Measurements from ENCODE around the gene ARPC1B. TPM values are rescaled to one million over a fixed set of nuclear protein-coding genes. Genes with fewer than 3 reads are reported as not detected.
"Not testable (repeated sequence)": the region's sequence is repeated elsewhere in the genome, so short reads cannot be mapped to it uniquely, and the experiment has no call there.

The ARPC1B gene
- total RNA-seq (2014; rRNA removed; shearing (Covaris generic)) = 40.9 and 42.2 TPM in 2 replicates

- DNase-seq = peak; percentile 51 to 67
- Histone ChIP-seq H3K4me3 (peak within 1 kb of the TSS; percentile 91), H3K27me3 (no peaks in the 10 kb centered on the region), H3K9me3 (replicated peaks) (no peaks in the 10 kb centered on the region), H3K36me3 (no peaks in the 10 kb centered on the region; the same call in 1 of the 2 replicates), H3K27ac (peak within 1 kb of the TSS; percentile 25; the same call in 1 of the 2 replicates), H3K4me1 (no peaks in the 10 kb centered on the region)
These were observed at the start of gene ARPC1B for GRCh38 chr7:99374111-99375064. TSS of gene ARPC1B (plus strand) at chr7:99374730. CDS start at chr7:99385715, 10,985 bp downstream.

GRCh38 chr7:99325001-99325493 lies 49.5 kb upstream of the ARPC1B start:
- Histone ChIP-seq H3K4me1 (peaks cover 3% of the 10 kb centered on the region; the same call in 1 of the 2 replicates), H3K36me3 (no peaks in the 10 kb centered on the region), H3K9me3 (replicated peaks) (no peaks in the 10 kb centered on the region), H3K4me3 (peak overlapping the region; percentile 91), H3K27ac (peak overlapping the region; percentile 52), H3K27me3 (no peaks in the 10 kb centered on the region)
- DNase-seq = peak in 1 of 2 experiments; percentile 21

GRCh38 chr7:99325592-99326407 lies 48.7 kb upstream of the ARPC1B start, which contains the start of gene ARPC1A:
TSS of gene ARPC1A (plus strand) at chr7:99325898. CDS start at chr7:99333354, 7,456 bp downstream.
- H3K9me3 ChIP-seq (replicated peaks) = no peaks in the 10 kb centered on the region
- peak; percentile 92 to 95 for DNase-seq
- H3K36me3 ChIP-seq = no peaks in the 10 kb centered on the region
- peak within 1 kb of the TSS; percentile 91 for H3K4me3 ChIP-seq
- peaks cover 3% of the 10 kb centered on the region; the same call in 1 of the 2 replicates for H3K4me1 ChIP-seq
- no peaks in the 10 kb centered on the region for H3K27me3 ChIP-seq
- peak within 1 kb of the TSS; percentile 52 for H3K27ac ChIP-seq

- H3K36me3 ChIP-seq = no peaks in the 10 kb centered on the region
- H3K27me3 ChIP-seq = no peaks in the 10 kb centered on the region
- DNase-seq = peak in 1 of 2 experiments; percentile 9
- peak overlapping the region; percentile 52; the same call in 1 of the 2 replicates for H3K27ac ChIP-seq
- H3K4me3 ChIP-seq = peak overlapping the region; percentile 91
- H3K9me3 ChIP-seq (replicated peaks) = no peaks in the 10 kb centered on the region
- peaks cover 3% of the 10 kb centered on the region; the same call in 1 of the 2 replicates for H3K4me1 ChIP-seq
These were observed 48.1 kb upstream of the ARPC1B start for GRCh38 chr7:99326408-99326782.

DNA sequence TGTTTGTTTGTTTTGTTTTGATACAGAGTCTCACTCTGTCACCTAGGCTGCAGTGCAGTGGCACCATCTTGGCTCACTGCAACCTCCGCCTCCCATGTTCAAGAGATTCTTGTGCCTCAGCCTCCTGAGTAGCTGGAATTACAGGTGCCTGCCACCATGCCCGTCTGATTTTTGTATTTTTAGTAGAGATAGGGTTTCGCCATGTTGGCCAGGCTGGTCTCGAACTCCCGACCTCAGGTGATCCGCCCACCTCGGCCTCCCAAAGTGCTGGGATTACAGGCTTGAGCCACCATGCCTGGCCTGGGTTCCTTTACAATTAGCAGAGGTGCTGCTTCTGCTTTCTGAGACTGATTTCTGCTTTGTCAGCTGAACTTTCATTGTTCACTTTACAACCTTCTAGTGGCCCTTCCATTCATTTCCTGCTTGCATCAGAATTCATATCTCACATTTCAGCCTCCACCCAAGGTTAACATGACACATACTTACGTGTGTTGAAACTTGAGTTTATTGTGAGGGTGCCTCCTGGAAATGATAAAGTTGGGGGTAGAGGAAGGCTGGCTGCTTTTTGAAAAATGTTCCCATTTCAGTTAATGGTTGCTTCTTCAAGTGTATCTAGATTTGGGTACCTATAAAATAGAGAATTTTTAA lies 44.1 kb upstream of the ARPC1B start:
- H3K4me1 ChIP-seq; DNase-seq; H3K4me3 ChIP-seq; H3K9me3 ChIP-seq (replicated peaks); H3K27me3 ChIP-seq; H3K27ac ChIP-seq: not testable (repeated sequence)
- peaks cover 19% of the 10 kb centered on the region for H3K36me3 ChIP-seq

DNA sequence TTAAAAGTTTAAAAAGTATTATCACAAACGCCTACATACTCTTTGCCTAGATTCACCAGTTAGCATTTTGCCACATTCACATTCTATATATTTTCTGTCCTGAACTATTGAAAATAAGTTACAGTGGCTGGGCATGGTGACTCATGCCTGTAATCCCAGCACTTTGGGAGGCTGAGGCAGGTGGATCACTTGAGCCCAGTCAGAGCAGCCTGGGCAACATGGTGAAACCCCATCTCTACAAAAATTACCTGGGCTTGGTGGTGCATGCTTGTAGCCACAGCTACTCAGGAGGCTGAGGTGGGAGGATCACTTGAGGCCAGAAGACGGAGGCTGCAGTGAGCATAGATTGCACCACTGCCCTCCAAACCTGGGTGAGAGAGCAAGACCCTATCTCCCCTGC lies 43.5 kb upstream of the ARPC1B start:
- no peak for DNase-seq
- Histone ChIP-seq H3K4me1 (peaks cover 3% of the 10 kb centered on the region; the same call in 1 of the 2 replicates), H3K27me3 (no peaks in the 10 kb centered on the region), H3K27ac (no peak overlapping the region), H3K36me3 (peaks cover 22% of the 10 kb centered on the region), H3K4me3 (no peak overlapping the region), H3K9me3 (replicated peaks) (no peaks in the 10 kb centered on the region)

DNA sequence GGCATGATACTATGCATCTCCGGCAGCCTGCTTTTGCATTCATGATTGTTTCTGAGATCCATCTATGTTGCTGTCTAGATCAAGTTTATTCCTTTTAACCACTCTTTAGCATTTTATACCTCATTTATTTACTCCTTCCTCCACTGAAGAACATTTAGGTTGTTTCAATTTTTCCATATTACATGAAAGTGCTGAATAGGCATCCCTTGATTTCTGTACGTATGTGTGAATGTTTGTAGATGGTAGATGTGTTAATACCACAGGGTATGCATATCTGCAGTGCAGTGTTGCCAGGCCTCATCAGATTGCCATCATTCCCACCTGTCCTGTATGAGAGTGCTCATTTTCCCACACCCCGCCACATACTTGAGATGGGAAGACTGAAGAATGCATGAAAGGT lies 34.9 kb upstream of the ARPC1B start:
- Histone ChIP-seq H3K27ac (no peak overlapping the region), H3K36me3 (peaks cover 77% of the 10 kb centered on the region)

GRCh38 chr7:99340659-99341058 lies 33.9 kb upstream of the ARPC1B start:
- Histone ChIP-seq H3K4me1 (no peaks in the 10 kb centered on the region), H3K27ac (no peak overlapping the region), H3K9me3 (replicated peaks) (no peaks in the 10 kb centered on the region), H3K4me3 (no peak overlapping the region), H3K27me3 (no peaks in the 10 kb centered on the region), H3K36me3 (peaks cover 80% of the 10 kb centered on the region)
- no peak for DNase-seq

More for the DNA sequence above, 34.9 kb upstream of the ARPC1B start:
- DNase-seq = no peak
- H3K4me1 ChIP-seq = no peaks in the 10 kb centered on the region
- H3K4me3 ChIP-seq = no peak overlapping the region
- H3K9me3 ChIP-seq (replicated peaks) = no peaks in the 10 kb centered on the region
- H3K27me3 ChIP-seq = no peaks in the 10 kb centered on the region

DNA sequence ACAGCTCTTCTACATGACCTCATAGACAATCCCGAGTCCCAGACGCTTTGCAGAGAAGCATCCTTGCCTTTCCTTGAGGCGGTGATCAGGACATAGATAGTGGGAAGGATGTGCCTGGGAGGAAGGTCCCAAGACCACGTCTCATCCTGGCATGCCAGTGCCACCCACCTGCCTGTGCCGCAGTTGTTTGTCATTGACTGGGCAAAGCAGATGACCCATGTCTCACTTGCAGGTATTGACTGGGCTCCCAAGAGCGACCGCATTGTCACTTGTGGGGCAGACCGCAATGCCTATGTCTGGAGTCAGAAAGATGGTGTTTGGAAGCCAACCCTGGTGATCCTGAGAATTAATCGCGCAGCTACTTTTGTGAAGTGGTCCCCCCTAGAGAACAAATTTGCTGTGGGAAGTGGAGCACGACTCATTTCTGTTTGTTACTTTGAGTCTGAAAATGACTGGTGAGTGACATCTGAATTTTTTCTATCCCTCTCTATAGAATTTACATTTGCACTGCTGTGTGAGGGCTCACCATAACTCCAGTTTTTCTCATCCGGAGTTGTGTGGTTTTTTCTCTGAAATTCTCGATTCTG lies 30.4 kb upstream of the ARPC1B start:
- Histone ChIP-seq H3K9me3 (replicated peaks) (no peaks in the 10 kb centered on the region), H3K4me1 (no peaks in the 10 kb centered on the region), H3K4me3 (no peak overlapping the region), H3K27me3 (no peaks in the 10 kb centered on the region), H3K36me3 (peaks cover 78% of the 10 kb centered on the region), H3K27ac (no peak overlapping the region)
- no peak for DNase-seq

GRCh38 chr7:99350641-99351040 lies 23.9 kb upstream of the ARPC1B start:
- H3K4me3 ChIP-seq; H3K4me1 ChIP-seq; H3K9me3 ChIP-seq (replicated peaks); H3K27ac ChIP-seq; H3K27me3 ChIP-seq; DNase-seq: not testable (repeated sequence)
- peaks cover 79% of the 10 kb centered on the region for H3K36me3 ChIP-seq

GRCh38 chr7:99352247-99352646 lies 22.3 kb upstream of the ARPC1B start:
- no peaks in the 10 kb centered on the region for H3K9me3 ChIP-seq (replicated peaks)
- H3K4me3 ChIP-seq = no peak overlapping the region
- H3K36me3 ChIP-seq = peaks cover 76% of the 10 kb centered on the region
- no peaks in the 10 kb centered on the region for H3K4me1 ChIP-seq
- no peak for DNase-seq
- H3K27ac ChIP-seq = no peak overlapping the region
- no peaks in the 10 kb centered on the region for H3K27me3 ChIP-seq

DNA sequence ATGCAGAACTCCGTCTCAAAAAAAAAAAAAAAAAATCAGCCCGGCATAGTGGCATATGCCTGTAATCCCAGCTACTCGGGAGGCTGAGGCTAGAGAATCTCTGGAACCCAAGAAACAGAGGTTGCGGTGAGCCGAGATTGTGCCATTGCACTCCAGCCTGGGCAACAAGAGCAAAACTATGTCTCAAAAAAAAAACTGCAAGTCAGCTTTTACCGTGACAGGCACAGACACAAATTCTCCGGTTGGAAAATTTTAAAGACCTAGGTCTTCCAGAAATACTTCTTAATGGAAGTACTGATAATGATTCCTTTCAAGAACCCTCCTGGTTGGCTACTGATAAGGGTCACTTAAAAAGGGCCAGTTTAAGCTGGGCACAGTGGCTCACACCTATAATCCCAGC lies 19.4 kb upstream of the ARPC1B start:
- H3K27ac ChIP-seq = no peak overlapping the region
- peaks cover 75% of the 10 kb centered on the region for H3K36me3 ChIP-seq
- DNase-seq = no peak

DNA sequence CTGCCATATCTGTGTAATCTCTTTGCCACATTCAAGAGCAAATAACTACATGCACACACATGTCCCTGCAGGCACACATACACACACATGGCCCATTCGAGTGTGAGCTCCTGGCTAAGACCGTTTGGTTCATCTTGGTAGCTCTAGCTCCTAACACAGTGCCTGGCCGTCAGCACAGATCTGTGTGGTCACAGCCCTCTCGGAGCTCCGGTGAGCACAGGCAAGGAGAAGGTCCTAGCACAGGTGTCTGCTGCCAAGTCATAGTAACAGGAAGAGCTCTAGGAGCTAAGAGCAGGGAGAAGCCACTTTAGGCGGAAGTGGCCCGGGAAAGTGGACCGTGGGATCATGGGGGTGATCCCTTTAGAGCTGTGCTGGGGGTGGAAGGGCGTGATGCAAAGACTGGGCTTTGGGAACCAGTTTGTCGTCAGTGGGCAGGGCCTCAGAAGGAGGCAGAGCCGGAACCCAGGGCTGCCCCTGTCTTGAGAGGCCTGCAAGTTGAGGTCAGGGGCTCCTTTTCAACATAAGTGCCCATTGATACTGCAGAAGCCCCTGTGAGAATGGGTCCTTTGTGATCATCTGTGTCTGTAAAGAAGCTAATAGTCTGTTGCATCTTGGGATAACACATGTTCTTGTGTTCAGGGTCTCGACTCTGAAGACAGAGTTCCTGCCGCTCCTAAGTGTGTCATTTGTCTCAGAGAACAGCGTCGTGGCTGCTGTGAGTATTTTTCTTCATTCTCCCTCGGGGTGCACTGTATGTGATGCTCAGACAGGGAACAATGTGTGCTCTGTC lies 16.6 kb upstream of the ARPC1B start:
- DNase-seq = no peak
- Histone ChIP-seq H3K27ac (no peak overlapping the region), H3K36me3 (peaks cover 79% of the 10 kb centered on the region)

More for the DNA sequence above, 19.4 kb upstream of the ARPC1B start:
- Histone ChIP-seq H3K4me1 (no peaks in the 10 kb centered on the region), H3K9me3 (replicated peaks) (no peaks in the 10 kb centered on the region), H3K27me3 (no peaks in the 10 kb centered on the region), H3K4me3 (no peak overlapping the region)

More for the DNA sequence above, 16.6 kb upstream of the ARPC1B start:
- Histone ChIP-seq H3K9me3 (replicated peaks) (no peaks in the 10 kb centered on the region), H3K4me3 (no peak overlapping the region), H3K27me3 (no peaks in the 10 kb centered on the region), H3K4me1 (no peaks in the 10 kb centered on the region)
